ENCODE results near the gene ADAM11. TPM values are rescaled to one million over a fixed set of nuclear protein-coding genes. Genes with fewer than 3 reads are reported as not detected.

ADAM11 gene
- total and polyA plus RNA-seq, 2 donors from 2014 or later = 0.24 to 0.28 TPM

DNA sequence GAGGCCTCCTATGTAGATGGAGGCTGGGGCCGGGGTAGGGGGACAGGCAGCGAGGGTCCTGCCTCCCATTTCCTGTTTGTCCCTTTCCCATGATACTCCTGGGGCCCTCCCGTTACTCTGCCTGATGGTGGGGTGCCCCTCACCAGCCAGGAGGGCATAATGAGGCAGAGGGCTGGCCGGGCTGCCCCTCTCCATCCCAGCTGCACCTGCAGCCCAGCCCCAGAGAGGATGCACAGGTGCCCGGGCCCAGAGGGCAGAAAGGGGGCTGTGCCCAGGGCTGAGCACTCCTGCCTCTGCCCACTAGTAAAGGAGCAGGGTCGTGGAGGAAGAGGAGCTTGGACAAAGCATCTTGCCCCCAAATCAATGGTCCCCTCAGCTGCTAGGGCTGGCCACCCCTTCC lies 10.4 kb downstream of the ADAM11 start:
- no peaks in the 10 kb centered on the region for H3K4me1 ChIP-seq (ENCODE audit: control insufficient read depth in 2 of 3, insufficient read depth in 2 of 3, low read depth in 1 of 3, low read length in 3 of 3)
- TF ChIP-seq, protein P1, sequence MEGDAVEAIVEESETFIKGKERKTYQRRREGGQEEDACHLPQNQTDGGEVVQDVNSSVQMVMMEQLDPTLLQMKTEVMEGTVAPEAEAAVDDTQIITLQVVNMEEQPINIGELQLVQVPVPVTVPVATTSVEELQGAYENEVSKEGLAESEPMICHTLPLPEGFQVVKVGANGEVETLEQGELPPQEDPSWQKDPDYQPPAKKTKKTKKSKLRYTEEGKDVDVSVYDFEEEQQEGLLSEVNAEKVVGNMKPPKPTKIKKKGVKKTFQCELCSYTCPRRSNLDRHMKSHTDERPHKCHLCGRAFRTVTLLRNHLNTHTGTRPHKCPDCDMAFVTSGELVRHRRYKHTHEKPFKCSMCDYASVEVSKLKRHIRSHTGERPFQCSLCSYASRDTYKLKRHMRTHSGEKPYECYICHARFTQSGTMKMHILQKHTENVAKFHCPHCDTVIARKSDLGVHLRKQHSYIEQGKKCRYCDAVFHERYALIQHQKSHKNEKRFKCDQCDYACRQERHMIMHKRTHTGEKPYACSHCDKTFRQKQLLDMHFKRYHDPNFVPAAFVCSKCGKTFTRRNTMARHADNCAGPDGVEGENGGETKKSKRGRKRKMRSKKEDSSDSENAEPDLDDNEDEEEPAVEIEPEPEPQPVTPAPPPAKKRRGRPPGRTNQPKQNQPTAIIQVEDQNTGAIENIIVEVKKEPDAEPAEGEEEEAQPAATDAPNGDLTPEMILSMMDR (IDR thresholded peaks at IDR 0.05; ENCODE audit: borderline replicate concordance, extremely low read depth, insufficient read depth) = no peak
- DNase-seq (no peak), FAIRE-seq (no peak)
- no peaks in the 10 kb centered on the region for H3K9me3 ChIP-seq (ENCODE audit: control insufficient read depth in 2 of 3, insufficient read depth in 1 of 3, low read length in 3 of 3)
- H3K36me3 ChIP-seq (ENCODE audit: control insufficient read depth in 2 of 3, insufficient read depth in 3 of 3, low read length in 3 of 3) = no peaks in the 10 kb centered on the region
- intact Hi-C loops (cut with DNase I) = no loop called here
- no peak overlapping the region for H3K4me3 ChIP-seq (ENCODE audit: low read length in 3 of 3)
- no peak overlapping the region for H3K9ac ChIP-seq (ENCODE audit: low read length in 3 of 3)
- H3K27ac ChIP-seq (ENCODE audit: low read depth in 2 of 2, low read length in 2 of 2) = no peak overlapping the region
- H3K27me3 ChIP-seq (ENCODE audit: control insufficient read depth, insufficient read depth, low read length) = no peaks in the 10 kb centered on the region

DNA sequence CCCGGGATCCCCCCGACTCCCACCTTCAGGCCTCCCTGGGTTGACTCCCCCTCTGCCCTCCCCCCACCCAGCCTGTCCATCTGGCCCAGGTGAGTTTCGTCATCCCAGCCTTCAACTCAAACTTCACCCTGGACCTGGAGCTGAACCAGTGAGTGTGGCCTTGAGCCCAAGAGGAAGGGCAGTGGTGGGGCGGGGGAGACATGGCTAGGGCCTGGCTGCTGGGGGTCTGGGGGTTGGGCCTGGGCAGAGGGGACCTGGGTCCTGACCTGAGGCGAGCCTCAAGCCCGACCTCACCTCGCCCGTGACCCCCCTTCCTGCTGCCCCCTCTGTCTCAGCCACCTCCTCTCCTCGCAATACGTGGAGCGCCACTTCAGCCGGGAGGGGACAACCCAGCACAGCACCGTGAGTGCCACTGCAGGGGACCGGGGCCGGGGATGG lies 10.9 kb downstream of the ADAM11 start:
- Histone ChIP-seq H3K27ac (ENCODE audit: low read depth in 2 of 2, low read length in 2 of 2) (no peak overlapping the region), H3K4me1 (ENCODE audit: control insufficient read depth in 2 of 3, insufficient read depth in 2 of 3, low read depth in 1 of 3, low read length in 3 of 3) (no peaks in the 10 kb centered on the region), H3K36me3 (ENCODE audit: control insufficient read depth in 2 of 3, insufficient read depth in 3 of 3, low read length in 3 of 3) (no peaks in the 10 kb centered on the region), H3K27me3 (ENCODE audit: control insufficient read depth, insufficient read depth, low read length) (no peaks in the 10 kb centered on the region), H3K9me3 (ENCODE audit: control insufficient read depth in 2 of 3, insufficient read depth in 1 of 3, low read length in 3 of 3) (no peaks in the 10 kb centered on the region), H3K4me3 (ENCODE audit: low read length in 3 of 3) (no peak overlapping the region), H3K9ac (ENCODE audit: low read length in 3 of 3) (no peak overlapping the region)
- DNase-seq (no peak), FAIRE-seq (no peak)
- TF ChIP-seq, protein P1 (IDR thresholded peaks at IDR 0.05; ENCODE audit: borderline replicate concordance, extremely low read depth, insufficient read depth) = no peak
- intact Hi-C loops (cut with DNase I) = no loop called here

DNA sequence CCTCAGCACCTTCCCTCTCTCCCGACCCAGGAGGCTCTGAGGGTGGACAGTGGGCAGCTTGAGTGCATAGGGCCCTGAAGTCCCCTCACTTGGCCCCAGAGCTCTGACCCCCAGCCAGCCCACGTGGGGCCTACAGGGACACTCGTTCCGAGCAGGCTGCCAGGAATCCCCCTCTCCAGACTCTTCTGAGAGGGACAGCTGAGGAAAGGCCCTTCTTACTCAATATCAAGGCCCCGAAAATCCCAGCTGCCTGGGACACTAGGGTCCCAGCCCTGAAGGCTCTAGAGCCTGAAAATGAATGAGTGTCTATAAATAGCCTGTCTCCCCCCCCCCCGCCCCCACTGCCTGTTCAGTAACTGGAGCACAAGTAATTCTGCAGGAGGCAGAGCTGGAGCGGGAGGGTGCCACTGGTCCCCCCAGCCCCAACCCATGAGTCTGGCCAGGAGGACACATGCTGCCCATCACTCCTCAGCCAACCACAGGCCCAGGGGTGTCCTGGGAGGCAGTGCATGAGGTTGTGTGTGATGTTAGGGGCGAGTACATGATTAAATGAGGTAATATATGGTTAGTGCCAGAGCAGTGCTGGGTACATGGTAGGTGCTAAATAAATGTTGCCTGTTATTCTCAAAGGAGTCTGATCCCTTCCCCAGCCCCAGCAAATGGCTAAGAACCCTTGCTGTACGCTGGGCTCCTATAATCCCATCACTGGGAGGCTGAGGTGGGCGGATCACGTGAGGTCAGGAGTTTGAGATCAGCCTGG lies 11.6 kb downstream of the ADAM11 start:
- Histone ChIP-seq H3K9me3 (ENCODE audit: control insufficient read depth in 2 of 3, insufficient read depth in 1 of 3, low read length in 3 of 3) (no peaks in the 10 kb centered on the region), H3K4me3 (ENCODE audit: low read length in 3 of 3) (no peak overlapping the region), H3K27me3 (ENCODE audit: control insufficient read depth, insufficient read depth, low read length) (no peaks in the 10 kb centered on the region), H3K4me1 (ENCODE audit: control insufficient read depth in 2 of 3, insufficient read depth in 2 of 3, low read depth in 1 of 3, low read length in 3 of 3) (peaks cover 0 to 4% (median 0%) of the 10 kb centered on the region in 3 donors), H3K27ac (ENCODE audit: low read depth in 2 of 2, low read length in 2 of 2) (no peak overlapping the region), H3K36me3 (ENCODE audit: control insufficient read depth in 2 of 3, insufficient read depth in 3 of 3, low read length in 3 of 3) (no peaks in the 10 kb centered on the region), H3K9ac (ENCODE audit: low read length in 3 of 3) (no peak overlapping the region)
- intact Hi-C loops (cut with DNase I) = no loop called here
- DNase-seq (no peak), FAIRE-seq (no peak)
- TF ChIP-seq, protein P1 (IDR thresholded peaks at IDR 0.05; ENCODE audit: borderline replicate concordance, extremely low read depth, insufficient read depth) = no peak

All from kidney (tissue), 14 donors.